Stimulated activated CD4-positive, alpha-beta T cell treated with anti-CD3 and anti-CD28 coated beads, Interleukin-2, amount 100 ng/mL, for 48 hours (primary cell): ENCODE results near the gene PAQR5.
"Not testable (repeated sequence)": the region's sequence is repeated elsewhere in the genome, so short reads cannot be mapped to it uniquely, and the experiment has no call there.

ENCODE experiments used
- DNase-seq, 2 donors: peaks; one replicate each; pipeline ENCODE4 v3.0.0-alpha.2; 2020

Gene PAQR5

DNA sequence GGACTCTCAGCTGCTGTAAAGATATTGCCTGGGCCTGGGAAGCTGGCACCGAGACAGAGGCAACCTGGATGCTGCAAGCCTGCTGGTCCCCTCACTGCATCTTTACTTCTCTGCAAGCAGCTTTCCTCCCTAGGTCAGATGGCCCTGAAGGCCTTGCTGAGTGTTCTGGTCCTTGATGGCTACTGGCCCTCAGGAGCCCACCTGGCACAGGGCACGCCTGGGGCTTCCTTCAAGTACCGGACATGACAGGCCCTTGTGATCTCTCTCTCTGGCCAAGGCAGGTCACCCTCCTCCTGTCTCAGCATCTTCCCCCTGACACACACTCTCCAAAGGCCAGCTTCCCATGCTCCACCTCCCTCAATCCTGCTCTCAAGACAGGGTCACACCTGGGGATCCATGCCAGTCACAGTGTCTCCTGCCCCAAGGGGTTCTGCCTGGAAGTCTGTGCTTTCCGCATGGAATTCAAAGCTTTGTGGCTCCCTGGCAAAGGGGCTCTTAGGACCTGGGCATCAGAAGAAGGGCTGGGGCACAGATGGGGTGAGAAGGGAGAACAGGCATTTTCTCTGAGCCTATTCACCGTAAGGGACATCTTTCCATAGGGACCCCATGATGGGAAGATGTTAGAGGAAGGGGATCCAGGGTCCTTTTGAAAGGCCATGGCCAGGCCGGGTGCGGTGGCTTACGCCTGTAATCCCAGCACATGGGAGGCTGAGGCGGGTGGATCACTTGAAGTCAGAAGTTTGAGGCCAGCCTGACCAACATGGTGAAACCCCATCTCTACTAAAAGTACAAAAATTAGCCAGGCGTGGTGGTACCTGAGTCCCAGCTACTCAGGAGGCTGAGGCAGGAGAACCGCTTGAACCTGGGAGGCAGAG is 4.7 kb upstream of the PAQR5 start:
- DNase-seq = no peak

- no peak for DNase-seq
Measured at GRCh38 chr15:69296606-69297005, 2.1 kb upstream of the PAQR5 start.

- no peak for DNase-seq
Measured at GRCh38 chr15:69297642-69298353, 914 bp upstream of the PAQR5 start.

DNA sequence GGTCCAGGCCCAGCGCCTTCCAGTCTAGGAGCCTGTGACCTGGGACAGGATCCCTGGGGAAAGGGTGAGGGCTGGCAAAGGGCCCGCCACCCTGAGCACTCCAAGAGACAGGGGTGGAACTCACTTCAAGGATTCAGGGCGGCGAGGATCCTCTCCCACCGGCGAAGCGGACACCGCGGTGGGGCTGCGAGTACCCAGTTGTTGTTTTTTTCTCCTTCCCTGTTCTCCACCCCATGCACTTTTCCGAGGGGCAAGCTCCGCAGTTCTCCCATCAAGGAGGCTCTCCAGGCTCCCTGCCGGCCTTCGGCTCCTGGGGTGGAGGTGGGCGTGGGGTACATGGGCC is 387 bp upstream of the PAQR5 start:
- DNase-seq = no peak

GRCh38 chr15:69299451-69299886 is 757 bp downstream of the PAQR5 start:
- no peak for DNase-seq

DNA sequence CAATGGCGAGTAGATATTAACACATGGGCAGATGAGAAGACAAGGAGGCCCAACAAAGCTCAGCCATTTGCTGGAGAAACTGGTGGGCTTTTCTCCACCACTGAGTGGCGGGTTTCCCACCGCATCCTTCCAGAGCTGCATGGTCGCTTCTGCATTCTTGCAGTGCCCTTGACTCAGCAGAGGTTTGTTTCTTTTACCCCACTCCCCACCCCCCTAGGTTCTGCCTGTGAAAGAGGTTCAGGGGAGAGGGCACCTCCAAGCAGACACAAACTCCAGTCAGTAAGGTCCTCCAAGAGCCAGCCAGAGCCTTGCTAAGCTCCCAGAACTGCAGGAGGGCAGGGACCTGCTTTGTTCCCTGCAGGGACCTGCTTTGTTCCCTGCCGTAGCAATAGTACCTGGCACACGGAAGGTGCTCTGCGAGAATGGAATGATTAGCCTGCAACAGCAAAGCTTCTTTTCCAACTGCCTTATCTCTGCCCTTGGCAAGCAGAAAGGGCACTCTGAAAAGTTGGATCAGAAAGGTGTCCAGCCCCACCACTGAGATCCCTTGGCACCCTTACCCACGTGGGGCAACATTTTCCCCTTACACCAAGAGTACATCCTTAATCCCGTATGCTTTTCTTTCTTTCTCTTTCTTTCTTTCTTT is 1.4 kb downstream of the PAQR5 start:
- DNase-seq = no peak

- not testable (repeated sequence) for DNase-seq
Measured at GRCh38 chr15:69301101-69301500, 2.4 kb downstream of the PAQR5 start.

DNA sequence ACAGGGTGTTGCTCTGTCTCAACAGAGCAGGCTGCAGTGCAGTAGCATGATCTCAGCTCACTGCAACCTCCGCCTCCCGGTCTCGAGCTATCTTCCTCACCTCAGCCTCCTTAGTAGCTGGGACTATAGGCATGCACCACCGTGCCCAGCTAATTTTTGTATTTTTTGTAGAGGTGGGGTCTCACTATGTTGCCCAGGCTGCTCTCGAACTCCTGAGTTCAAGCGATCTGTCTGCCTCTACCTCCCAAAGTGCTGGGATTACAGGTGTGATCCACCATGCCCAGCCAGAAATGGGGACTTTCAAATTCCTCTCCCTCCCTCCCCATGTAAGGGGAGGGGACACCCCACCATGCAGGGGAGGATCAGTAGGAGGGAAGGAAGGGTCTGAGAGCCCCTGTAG is 3.4 kb downstream of the PAQR5 start:
- not testable (repeated sequence) for DNase-seq

- DNase-seq = no peak
Measured at GRCh38 chr15:69302929-69303328, 4.2 kb downstream of the PAQR5 start.

DNA sequence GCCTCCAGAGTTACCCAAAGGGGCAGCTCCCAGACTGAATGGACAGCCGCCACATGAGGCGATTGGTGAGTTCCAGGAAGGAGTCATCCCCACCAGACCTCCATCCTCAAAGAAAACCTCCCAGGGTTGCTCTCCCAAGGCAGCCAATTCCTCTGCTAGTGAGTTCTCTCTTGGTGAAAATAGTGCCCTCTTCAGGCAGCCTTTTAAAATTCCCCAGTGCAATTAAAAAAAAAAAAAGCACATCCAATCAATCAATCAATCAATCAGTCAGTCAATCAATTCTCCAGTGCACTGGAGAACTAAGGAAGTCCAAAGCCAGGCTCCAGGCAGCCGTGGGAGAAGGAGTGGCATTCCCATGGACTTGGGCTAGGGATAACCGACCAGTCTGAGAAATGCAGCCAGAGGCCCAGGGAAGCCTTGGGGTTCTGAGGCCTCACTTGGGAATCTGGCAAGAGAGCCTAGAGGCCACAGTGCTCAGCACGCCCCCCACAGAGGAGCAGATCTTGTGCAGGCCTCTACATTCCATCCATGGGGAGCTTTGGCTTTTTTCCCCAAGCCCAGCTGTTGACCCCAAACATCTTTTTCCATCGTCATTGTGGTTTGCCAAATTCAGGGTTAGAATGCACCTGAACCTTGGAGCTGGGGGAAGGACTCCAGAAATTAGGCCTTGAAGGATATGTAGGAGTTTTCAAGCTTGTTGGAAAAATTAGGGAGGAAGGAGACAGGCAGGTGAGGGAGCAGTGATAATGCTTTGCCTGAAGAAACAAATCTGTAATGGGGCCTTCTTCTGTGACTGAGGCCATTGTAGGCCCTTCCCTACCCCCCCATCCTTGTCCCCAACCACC is 4.8 kb downstream of the PAQR5 start:
- no peak for DNase-seq

GRCh38 chr15:69304182-69304545 is 5.5 kb downstream of the PAQR5 start:
- DNase-seq = no peak

DNA sequence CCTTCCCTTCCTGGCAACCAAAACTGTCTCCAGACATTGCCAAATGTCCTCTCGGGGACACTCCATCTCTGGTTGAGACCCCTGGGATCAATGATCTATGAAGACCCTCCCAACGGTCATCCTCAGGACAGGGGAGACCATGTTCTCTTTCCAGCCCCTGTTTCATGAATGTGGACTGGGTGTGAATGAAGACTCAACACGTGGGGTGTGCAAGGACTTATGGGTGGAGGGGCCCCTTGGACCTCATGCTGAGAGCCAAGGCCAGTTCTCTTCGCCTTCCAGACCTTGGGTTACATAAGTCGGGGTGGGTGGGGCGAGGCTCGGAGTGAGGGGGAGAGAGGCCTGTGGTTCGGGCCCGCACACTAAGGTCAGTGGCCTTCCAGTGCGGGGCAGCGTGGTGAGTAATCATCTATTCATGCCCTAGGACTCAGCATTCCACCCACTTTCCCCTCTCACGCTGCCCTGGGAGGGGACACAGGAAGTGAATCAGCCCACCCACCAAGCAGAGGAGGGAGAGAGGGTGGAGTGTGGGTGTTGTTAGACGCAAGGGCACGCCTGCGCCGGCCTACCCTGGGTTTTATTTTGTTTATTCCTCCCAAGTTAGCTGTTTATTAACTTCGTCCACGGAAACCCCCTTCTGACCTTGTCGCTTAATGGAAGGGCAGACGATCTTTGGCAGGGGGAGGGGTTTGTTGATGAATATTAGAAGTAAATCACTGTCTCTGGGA is 6.7 kb downstream of the PAQR5 start:
- no peak for DNase-seq

GRCh38 chr15:69305933-69306568 is 7.3 kb downstream of the PAQR5 start:
- DNase-seq = no peak

- no peak for DNase-seq
Measured at GRCh38 chr15:69307939-69308338, 9.2 kb downstream of the PAQR5 start.

- no peak for DNase-seq
Measured at GRCh38 chr15:69308949-69309348, 10.2 kb downstream of the PAQR5 start.

DNA sequence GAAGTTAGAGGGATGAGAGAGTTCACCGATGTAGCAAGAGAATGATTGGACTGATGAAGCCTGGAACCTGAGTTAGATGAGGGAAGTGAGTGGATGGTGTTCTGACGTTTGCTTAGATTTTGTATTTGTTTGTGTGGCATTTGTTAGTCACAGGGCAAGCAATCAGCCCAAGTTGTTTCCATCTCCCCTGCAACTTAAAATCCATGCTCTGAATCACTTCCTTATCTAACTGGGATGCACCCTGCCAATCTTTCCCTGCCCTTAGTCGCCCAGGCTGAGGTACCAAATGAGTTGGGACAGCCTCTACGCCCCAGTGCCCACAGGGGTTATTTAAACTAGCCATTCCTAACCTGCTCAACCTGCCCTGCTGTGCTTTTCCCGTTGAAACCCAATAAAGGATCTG is 12.6 kb downstream of the PAQR5 start:
- no peak for DNase-seq

GRCh38 chr15:69313432-69314000 is 14.8 kb downstream of the PAQR5 start:
- DNase-seq = no peak

GRCh38 chr15:69314131-69314530 is 15.4 kb downstream of the PAQR5 start:
- no peak for DNase-seq

- no peak for DNase-seq
Measured at GRCh38 chr15:69314736-69315135, 16.0 kb downstream of the PAQR5 start.

DNA sequence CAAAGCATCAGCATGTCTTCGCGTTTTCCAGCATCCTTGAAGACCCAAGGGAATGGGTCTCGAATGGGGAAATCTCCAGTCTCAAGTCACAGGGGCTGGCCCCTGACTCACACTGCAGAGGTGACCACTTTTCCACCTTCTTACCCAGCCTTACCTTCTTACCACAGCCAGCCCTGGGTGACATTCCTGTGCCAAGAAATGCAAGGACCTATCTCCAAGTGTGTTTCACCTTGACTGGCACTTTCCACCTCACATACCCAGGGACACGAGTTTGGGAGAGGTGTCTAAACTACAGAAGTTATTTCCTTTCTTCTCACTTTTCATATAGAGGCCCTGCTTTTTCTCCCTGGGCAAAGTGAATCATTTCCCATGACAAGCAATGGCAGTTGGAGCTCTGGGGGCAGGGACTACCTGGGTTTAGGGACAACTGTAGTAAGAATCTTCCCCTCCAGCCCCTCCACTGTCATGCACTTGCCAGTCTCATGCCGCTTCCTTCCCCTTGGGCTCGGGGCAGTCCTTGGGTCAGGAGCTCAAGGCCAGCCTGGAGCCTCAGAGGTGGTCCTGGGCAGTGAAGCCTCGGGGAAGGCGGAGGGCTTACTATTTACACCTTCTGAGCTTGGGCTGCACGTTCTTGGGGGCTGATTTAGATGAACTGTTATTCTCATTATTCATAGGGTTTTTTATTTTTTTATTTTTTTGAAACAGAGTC is 16.8 kb downstream of the PAQR5 start:
- no peak for DNase-seq

GRCh38 chr15:69316291-69316690 is 17.6 kb downstream of the PAQR5 start:
- no peak for DNase-seq
